ENCODE measurements around the gene AGPS. TPM values are rescaled to one million over a fixed set of nuclear protein-coding genes. Genes with fewer than 3 reads are reported as not detected.

AGPS gene
- polyA plus RNA-seq, 2 of the 4 experiments (the other 2 are of a cell fraction): 49.8 to 62.1 TPM

DNA sequence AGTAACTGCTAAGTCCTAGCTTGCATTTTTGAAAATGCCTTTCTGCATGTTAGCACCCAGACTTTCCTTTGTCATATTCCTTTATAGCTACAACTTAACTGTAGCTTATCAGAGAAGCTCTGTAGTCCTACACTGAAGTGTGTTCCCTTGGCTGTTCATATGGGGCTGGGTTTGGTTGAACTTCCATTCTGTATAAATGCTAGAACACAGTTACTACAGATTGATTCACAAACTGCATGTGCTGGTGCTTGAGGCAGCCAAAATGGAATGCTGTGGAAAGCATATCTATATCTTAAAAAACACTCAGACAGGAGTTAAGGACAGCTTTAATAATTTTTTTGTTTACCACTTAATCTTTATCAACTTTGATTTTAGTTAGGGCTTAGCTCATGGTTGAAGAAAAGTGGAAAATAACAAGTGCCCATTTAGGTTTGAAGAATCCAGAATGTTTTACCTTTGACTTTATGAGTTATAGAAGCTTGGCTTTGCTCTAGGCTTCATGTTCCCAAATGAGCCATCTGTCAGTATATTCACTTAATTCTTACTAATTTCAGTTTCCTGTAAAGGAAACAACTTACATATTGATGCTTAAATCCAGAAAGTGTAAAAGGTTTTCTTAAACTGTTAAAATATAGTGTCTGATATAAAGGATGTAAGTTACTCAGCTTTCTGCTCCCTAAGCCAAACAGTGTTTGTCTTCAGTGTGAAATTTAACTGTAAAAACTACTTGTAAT lies 148.9 kb downstream of the AGPS start:
- ChIA-PET POLR2A (no interaction called here), CTCF (interaction anchor here (1.6 to 1.7 kb wide), 2 partner anchors 11 to 183 kb away, joined by 3 to 5 read pairs; no protein-coding TSS in a partner anchor)
- TF ChIP-seq ZC3H11A (IDR thresholded peaks at IDR 0.05): no peak
- no peak for TF ChIP-seq GATA3 (IDR thresholded peaks at IDR 0.05; ENCODE audit: borderline replicate concordance)
- no peak for TF ChIP-seq RNF2 (IDR thresholded peaks at IDR 0.05; ENCODE audit: borderline replicate concordance, low read depth)
- TF ChIP-seq MYC (IDR thresholded peaks at IDR 0.05; ENCODE audit: borderline replicate concordance, low read length): no peak
- TF ChIP-seq MAFK (IDR thresholded peaks at IDR 0.05; ENCODE audit: partially characterized antibody): no peak
- no peak for TF ChIP-seq RFX5 (IDR thresholded peaks at IDR 0.05)
- no peak for TF ChIP-seq HOXA7 (CRISPR knock-in tag; IDR thresholded peaks at IDR 0.05)
- TF ChIP-seq, protein P1, sequence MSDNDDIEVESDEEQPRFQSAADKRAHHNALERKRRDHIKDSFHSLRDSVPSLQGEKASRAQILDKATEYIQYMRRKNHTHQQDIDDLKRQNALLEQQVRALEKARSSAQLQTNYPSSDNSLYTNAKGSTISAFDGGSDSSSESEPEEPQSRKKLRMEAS (IDR thresholded peaks at IDR 0.05): no peak
- TF ChIP-seq NR3C1 (IDR thresholded peaks at IDR 0.05): no peak
- TF ChIP-seq NPAS2 (CRISPR knock-in tag; IDR thresholded peaks at IDR 0.05; ENCODE audit: borderline replicate concordance): no peak
- TF ChIP-seq PHF8 (IDR thresholded peaks at IDR 0.05; ENCODE audit: borderline replicate concordance, low read depth): no peak
- TF ChIP-seq CEBPB (IDR thresholded peaks at IDR 0.05): no peak
- no peak for TF ChIP-seq ZFP36 (IDR thresholded peaks at IDR 0.05; ENCODE audit: borderline replicate concordance, partially characterized antibody)
- TF ChIP-seq TP53 (CRISPR knock-in tag; IDR thresholded peaks at IDR 0.05): no peak
- no peak for TF ChIP-seq CHD4 (IDR thresholded peaks at IDR 0.05; ENCODE audit: borderline replicate concordance)
- TF ChIP-seq JUNB (IDR thresholded peaks at IDR 0.05): no peak
- no peak for TF ChIP-seq POLR2AphosphoS2 (conservative IDR thresholded peaks at IDR 0.05; ENCODE audit: low read length)
- no peak for DNase-seq (ENCODE audit: low read depth in 1 of 2, low spot score in 1 of 2)
- Histone ChIP-seq H3K4me1 (no peaks in the 10 kb centered on the region), H3K27ac (no peak overlapping the region), H3K4me2 (no peak overlapping the region), H3K9me3 (no peaks in the 10 kb centered on the region), H3K4me3 (no peak overlapping the region)
- no peak for ATAC-seq
- no peak for FAIRE-seq

- no peaks in the 10 kb centered on the region for H3K4me1 ChIP-seq
- H3K4me3 ChIP-seq: no peak overlapping the region
- no peak overlapping the region for H3K4me2 ChIP-seq
- no peak for DNase-seq (ENCODE audit: low read depth in 1 of 2, low spot score in 1 of 2)
- ATAC-seq: no peak
- no peak for FAIRE-seq
- TF ChIP-seq ZNF302 (CRISPR knock-in tag; IDR thresholded peaks at IDR 0.05) (no peak), SMC3 (IDR thresholded peaks at IDR 0.05) (no peak), NFE2L2 (conservative IDR thresholded peaks at IDR 0.05; ENCODE audit: low read length) (no peak), ATOH8 (CRISPR knock-in tag; IDR thresholded peaks at IDR 0.05; ENCODE audit: low read depth) (no peak), HEYL (CRISPR knock-in tag; IDR thresholded peaks at IDR 0.05) (no peak), KDM1A (IDR thresholded peaks at IDR 0.05; ENCODE audit: low read depth) (no peak), RCOR1 (IDR thresholded peaks at IDR 0.05; ENCODE audit: low read depth, low read length) (no peak), NPAS2 (CRISPR knock-in tag; IDR thresholded peaks at IDR 0.05; ENCODE audit: borderline replicate concordance) (no peak)
- TF ChIP-seq, protein P2, sequence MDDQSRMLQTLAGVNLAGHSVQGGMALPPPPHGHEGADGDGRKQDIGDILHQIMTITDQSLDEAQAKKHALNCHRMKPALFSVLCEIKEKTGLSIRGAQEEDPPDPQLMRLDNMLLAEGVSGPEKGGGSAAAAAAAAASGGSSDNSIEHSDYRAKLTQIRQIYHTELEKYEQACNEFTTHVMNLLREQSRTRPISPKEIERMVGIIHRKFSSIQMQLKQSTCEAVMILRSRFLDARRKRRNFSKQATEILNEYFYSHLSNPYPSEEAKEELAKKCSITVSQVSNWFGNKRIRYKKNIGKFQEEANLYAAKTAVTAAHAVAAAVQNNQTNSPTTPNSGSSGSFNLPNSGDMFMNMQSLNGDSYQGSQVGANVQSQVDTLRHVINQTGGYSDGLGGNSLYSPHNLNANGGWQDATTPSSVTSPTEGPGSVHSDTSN (IDR thresholded peaks at IDR 0.05): no peak
- POLR2A ChIA-PET: no interaction called here
- no peaks in the 10 kb centered on the region for H3K9me3 ChIP-seq
- H3K27ac ChIP-seq: no peak overlapping the region
- CTCF ChIA-PET: no interaction called here
Observed at GRCh38 chr2:177542396-177542795, 149.8 kb downstream of the AGPS start.
